Prostate gland (tissue), 2 donors: ENCODE measurements around the gene SF3B2.

Source experiments
- POLR2A ChIP-seq: fragments of 450-650 bp; IDR thresholded peaks from one replicate; pipeline ENCODE4 v1.6.1; 2016; ENCODE audit warnings: antibody characterized with exemption, mild to moderate bottlenecking
- TF ChIP-seq, protein P1 (sequence below), 4 experiments: fragments of 200-600 bp in 2 of 4; fragments of 450-650 bp in 2 of 4; sonication (generic) in 2 of 4; IDR thresholded peaks; 1 replicate in 3 of 4; 2 replicates in 1 of 4; pipeline ENCODE4 v1.5.1; 2016 to 2019; ENCODE audit warnings: antibody characterized with exemption in 4 of 4, mild to moderate bottlenecking in 2 of 4, moderate library complexity in 2 of 4

- TF ChIP-seq, protein P1, sequence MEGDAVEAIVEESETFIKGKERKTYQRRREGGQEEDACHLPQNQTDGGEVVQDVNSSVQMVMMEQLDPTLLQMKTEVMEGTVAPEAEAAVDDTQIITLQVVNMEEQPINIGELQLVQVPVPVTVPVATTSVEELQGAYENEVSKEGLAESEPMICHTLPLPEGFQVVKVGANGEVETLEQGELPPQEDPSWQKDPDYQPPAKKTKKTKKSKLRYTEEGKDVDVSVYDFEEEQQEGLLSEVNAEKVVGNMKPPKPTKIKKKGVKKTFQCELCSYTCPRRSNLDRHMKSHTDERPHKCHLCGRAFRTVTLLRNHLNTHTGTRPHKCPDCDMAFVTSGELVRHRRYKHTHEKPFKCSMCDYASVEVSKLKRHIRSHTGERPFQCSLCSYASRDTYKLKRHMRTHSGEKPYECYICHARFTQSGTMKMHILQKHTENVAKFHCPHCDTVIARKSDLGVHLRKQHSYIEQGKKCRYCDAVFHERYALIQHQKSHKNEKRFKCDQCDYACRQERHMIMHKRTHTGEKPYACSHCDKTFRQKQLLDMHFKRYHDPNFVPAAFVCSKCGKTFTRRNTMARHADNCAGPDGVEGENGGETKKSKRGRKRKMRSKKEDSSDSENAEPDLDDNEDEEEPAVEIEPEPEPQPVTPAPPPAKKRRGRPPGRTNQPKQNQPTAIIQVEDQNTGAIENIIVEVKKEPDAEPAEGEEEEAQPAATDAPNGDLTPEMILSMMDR (IDR thresholded peaks at IDR 0.05) = no peak
- no peak for TF ChIP-seq POLR2A
These were observed 40.9 kb upstream of the SF3B2 start for GRCh38 chr11:66011239-66011784.
